GM21619 (cell line): ENCODE measurements around the gene PRIMA1.

Source experiments
- ATAC-seq: cut with Tn5 transposase; IDR thresholded peaks from one replicate; pipeline ENCODE4 v1.9.1; 2021; ENCODE audit not compliant: unreplicated experiment

PRIMA1 gene

DNA sequence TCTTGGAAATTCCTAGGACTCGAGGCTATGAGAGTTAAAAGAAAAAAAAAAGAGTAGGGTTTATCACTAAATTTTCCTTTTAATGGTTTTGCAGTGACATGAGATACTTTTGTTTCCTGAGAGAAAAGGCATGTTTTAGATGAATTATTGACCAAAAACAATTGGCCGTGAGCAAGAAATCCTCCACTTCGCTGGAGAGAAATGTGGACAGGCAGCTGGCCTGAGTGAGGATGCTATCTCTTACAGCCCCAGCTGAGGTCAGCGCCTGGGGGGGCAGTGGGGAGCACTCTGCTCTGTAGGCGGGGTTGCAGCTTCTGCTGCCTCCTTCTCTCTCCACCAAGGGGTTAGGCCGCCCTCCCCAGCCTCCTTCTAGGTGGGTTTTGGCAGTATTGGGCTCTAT, 54.7 kb downstream of the PRIMA1 start:
- ATAC-seq, result no peak

DNA sequence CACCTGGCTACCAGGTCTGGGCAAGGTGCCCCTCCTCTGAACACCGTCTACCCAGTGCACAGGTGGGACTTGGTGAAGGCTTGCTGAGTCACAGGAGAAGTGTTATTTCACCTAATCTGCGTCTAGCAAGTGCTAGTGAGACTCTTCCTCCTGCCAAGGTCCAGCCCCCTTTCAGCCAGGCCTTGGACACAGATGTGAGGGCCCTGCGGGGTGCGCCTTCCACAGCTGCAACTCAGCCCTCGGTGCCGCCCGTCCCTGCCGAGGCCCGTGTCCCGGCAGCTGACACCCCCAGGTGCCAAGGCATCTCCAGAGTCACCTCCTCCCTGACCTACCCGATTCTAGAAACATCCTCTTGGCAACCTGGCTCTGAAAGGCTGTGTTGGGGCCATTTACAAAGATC, 55.1 kb downstream of the PRIMA1 start:
- no peak for ATAC-seq

DNA sequence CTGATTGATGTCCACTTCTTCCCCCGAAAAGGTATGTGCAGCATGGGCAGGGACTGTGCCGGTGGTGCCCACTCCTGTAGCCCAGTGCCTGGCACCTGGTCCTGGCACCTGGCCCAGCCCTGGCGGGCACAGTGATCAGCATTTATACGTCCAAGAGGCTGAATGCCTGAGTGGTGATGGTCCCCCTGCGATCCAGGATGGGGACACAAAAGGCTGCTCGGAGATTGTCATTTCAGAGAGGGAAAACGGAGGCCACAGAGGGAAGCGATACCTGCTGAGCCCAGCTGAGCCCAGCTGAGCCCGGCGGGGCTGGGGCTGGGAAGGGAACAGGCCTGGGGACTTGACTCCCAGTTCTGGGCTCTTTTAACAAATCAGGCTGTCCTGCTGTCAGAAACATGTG, 55.8 kb downstream of the PRIMA1 start:
- no peak for ATAC-seq

DNA sequence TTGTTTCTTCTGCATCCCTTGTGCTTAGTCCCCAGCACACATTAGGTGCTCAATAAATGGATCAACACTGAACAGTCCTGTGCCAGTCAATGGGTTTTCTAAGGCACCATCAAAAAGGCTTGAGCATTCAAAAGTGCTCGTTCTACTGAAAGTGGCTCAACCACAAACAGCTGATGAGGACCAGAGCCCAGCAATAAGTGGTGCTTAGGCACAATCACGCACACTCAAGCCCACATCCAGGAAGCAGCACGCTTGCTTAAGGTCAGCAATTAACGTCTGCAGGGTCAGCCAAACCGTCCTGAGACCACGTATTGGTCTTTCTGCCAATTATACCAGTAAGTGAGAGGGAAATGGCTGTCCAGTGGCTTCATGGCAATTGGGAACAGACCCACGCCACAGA, 56.5 kb downstream of the PRIMA1 start:
- ATAC-seq, result no peak

DNA sequence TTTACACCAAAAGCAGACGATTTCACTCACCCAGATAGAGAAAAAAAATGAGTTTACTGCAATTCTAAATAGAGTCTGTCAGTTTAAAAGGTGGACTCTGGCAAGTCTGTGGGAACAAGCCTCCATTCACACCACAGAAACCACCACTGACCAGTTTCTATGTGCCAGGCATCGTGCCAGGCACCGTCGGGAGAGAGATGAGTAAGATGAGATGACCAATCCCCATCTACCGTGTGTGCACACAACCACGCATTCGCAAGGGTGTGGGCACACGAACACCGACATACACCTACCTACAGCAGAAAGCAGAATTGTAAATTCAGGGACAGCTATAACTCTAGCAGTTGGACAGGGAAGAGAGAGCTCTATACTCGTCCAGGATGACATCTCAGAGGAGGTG, 58.3 kb downstream of the PRIMA1 start:
- no peak for ATAC-seq

DNA sequence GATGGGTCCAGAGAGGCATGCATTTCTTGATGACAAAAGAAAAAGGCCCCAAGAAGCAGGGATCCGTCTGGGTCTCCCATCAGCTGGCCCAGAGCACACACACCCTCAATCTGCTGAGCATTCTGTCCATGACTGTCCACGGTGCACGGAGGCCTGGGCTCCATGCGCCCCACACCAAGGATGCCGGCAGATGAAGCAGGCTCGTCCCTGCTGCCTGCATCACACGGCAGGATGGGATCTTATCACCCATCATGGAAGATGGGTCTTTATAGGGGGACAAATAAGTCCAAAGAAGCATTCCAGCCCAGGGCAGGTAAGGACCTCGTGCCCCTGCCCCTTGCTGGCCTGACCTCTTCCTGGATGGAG, 59.7 kb downstream of the PRIMA1 start:
- no peak for ATAC-seq

DNA sequence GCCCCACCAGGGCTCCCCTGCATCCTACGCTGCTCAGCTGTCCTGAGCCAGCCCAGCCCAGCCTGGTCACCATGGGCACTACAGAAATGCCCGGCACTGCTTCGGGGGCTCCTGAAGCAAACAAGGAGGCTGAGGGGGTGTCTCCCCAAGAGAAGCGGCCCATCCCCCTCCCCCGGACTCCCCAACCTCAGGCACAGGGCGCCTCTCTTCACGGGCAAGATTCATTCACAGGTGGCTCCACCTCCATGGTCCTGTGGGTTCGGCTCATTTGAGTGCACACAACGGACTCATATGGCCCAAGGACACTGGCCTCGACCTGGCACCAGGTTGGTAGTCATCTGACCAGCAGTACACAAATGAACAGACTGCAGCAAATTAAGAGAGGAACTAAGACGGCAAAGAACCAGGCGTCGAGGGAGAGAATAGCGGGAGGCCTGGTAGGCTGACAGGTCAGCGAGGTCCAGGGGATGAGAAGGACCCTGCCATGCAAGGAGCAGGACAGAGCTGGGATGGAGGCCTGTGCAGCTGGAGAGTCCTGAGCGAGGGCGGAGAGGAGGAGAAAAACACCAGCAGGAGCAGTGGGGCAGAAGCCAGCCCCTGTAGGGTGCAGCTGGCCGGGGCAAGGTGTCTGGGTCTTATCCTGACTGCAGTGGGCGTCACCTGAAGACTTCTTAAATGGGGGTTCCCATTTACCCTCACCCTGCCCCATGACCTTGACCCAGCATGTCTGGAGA, 60.2 kb downstream of the PRIMA1 start:
- no peak for ATAC-seq

DNA sequence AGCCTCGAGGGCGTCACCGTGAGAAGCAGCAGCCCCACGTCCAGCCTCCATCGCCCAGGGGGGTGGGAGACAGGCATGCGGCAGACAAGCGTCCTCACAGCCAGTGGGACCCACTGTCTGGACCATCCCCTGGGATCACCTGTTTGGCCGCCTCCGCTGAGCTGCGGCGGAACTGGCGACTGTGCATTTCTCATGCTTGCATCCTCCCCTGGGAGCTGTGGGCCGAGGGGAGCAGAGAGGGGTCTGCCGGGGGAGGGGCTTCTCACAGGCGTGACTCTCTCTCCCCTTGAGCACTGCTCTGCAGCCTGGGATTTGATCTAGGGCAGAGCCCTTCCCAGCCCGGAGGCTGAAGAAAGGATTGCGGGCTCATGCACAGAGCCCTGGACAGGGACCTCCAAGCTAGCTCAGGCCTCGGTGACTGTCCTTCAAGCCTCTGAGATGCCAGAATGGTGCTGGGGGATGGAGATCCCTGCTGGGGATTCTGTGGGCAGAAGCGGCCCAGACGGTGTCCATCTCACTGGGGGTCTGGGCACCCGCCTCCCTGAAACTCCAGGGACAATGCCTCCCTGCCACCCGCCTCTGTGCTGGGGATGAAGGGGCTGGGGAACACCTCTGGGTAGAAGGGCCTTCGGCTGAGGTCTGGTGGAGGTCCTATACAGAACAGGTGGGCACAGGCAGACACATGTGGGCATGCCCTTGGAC, 61.1 kb downstream of the PRIMA1 start:
- ATAC-seq, result no peak

DNA sequence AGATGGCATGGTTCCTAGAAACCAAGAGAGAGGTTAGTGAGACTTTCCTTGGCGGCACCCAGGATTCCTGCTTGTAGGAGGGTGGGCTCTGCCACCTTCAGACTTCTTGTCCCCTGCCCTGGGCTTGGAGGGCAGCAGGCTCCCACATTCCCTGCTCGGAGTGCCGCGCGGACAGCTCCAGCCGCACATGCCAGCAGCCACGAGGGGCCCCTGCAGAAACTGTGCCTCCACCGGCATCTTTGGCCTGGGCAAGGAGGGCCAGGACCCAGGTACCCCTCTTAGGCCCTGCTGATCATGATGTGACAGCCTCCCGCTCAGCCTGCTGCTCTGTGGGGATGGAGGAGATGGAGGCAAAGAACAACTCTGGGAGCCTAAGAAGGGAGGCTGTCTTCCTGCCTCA, 62.3 kb downstream of the PRIMA1 start:
- no peak for ATAC-seq

DNA sequence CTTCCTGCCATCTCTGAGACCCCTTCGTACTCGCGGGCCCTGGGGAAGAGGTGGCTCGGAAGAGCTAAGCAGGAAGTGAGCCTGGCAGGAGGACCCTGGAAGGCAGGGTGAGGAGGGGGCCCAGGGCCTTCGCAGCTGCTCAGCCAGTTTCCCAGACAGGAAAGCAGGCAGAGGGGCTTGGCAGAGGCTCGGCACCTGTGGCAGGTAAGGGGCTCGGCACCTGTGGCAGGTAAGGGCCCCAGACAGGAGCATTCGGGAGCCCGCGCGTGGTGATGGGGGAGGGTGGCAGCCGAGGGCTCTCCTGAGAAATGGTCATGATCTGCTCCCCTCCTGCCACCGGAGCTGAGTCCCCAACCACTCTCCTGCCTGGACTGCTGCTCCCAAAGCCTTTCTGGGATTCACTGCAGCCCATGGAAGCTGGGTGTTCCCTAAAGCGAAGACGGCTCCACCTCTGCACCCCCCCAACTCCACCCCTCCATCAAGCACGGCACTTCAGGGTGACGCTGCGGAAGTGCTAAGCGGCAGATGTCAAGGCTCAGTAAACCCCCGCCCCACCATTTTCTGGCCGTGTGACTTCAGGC, 63.2 kb downstream of the PRIMA1 start:
- no peak for ATAC-seq

DNA sequence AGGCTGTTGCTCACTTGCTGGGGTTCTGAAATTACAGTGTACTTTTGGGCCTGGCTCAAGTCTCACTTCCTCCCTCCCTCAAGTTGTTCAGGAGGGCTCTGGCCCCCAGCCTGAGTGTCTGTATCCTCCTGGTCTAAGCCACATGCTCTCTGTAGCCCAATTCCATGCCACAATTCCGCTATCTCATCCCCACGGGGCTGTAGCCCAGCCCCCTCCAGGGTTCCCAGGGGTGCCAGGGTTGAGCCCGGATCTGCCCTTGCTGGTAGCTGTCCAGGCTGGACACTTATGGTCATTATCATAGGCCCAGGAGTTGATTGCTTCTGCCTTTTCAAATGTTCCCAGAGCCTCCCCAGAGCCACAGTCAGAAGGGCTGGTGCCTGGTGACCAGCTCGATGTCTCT, 65.3 kb downstream of the PRIMA1 start:
- ATAC-seq, result no peak

DNA sequence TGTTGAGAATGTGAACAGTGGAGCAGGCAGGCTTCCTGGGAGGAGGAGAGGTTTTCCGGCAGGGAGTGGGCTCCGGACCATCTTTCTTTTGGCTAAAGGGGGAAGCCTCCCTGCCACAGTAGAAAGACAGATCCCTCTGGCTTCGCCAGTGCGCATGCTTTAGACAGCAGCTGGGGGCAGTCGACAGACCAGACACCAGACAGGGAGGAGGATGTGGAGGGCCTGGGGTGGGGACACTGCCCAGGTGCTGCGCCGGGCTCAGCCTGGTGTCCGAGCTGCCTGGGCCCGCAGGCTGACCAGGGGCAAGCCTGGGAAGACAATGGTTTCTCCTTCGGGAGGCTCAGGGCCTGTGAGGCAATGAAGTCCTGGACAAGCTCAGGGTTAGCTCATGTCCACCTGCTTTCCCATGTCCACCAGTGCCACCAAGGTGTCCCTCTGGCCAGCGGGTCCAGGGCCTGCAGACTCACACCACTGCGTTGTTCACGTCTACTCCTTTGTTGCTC, 67.3 kb downstream of the PRIMA1 start:
- no peak for ATAC-seq

DNA sequence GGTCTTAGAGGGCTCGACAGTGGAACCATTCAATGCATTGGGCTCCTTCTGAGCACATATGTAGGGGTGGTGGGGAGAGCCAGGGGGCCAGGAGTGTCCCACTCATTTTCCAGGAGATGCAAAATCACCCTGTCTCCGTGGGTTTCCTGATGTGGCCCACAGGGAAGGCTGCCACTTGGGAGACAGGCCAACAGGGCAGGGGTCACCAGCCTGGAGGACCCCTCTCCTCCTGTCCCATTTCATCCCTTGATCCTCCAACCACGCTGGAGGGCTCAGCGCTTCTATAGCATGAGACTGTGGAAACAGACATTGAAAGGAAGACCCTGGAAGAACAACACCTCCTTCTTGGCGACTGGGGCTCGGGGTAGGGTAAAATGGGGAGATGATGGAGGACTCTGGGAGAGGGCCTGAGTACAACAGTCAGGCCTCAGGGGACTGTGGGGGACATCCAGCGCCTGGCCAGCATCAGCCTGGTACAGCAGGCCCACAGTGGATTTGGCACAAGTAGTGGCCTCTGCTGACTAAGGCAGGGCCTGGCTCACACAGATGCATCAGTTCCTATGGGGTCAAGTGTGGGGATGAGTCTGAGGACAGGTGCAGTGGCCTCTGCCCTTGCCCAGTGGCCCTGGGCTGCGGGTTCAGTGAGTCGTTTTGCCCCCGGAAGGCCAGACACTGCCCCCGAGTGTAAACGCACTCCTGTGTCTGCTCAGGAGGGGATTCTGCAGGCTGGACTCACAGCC, 68.0 kb downstream of the PRIMA1 start:
- ATAC-seq, result no peak

DNA sequence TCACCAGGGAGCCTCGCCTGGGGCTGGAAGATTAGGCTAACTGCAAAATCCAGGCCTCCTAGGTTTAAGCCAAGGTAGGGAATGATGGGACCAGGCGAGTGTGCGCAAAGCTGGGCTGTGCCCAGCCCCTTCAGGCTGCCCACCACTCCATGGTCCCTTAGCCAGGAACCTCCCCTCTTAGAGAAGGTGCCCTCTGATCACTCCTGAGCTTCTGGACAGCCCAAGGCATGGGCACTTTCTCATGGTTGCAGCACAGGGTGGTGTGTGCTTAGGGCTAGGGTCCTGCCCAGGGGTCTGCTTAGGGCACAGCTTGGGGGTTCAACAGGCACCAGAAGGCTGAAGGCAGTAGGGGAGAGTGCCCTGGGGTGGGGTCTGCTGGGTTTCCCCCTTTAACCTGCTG, 69.0 kb downstream of the PRIMA1 start:
- no peak for ATAC-seq

DNA sequence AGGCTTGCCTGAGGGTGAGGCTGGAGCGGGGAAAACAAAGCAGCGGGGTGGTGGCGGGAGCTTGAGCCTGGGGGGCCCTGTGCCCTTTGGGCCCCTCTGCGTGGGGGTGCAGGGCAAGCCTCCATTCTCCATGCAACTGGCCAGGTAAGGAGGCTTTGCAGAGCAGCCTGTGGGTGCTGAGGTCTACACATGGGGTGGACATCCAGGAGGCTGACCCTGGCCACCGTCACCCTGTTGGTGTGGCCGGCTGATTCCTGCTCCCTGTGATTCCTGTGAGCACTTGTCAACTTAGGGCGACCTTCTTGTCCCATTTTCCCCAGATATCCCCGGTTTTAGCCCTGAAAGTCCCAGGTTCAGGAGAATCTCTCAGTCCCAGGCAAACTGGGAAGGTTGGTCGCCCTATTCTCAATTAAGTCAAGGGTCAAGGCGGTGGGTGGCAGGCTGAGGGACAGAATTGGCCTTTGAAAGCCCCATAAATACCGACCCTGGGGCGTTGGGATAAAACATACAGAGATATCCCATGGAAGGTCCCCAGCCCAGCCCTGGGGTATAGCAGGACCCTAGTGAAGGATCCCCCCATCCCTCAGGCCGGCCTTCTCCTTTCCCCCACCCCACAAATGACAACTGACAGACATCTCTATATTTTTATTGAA, 70.5 kb downstream of the PRIMA1 start:
- ATAC-seq, result no peak

DNA sequence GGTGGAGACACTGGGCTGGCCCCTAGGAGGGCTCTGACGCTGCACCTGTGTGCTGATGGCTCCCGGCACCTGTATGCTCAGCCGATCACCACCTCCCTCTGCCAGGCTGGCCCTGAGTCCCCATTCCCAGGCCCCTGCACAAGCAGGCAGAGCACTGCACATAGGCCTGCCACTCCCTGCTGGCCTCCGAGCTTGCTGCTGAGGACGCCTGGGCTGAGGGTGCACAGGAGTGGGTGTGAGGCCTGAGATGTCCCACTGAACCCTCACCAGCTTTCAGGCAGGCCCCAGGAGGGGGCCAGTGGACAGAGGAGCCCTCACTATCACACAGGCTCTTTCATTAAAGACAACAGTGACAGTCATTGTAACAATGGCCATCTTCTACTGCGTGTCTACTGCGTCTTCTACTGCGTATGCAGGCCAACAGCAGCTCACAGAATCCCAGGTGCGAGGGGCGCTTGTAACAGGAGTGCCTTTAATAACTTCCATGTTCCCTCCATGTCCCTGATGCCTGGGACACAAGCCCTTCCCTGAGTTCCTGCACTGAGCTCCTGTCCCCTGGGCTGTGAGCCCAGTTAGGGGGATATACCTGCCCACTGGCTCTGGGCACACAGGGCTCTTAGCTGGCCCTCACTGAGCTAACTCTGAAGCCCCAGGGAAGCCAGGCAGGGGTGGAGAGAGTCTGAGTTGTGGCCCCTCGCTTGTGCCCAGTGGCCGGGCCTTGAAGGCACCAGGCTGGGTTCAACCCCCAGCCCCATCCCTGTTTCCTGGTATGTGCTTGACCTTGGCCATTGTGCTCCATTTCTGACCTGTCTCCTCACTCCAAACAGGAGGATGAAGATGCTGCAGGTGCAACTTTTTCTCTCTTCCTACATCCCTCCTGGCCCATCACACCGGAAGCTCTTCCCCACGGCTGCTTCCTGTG, 71.3 kb downstream of the PRIMA1 start:
- no peak for ATAC-seq

DNA sequence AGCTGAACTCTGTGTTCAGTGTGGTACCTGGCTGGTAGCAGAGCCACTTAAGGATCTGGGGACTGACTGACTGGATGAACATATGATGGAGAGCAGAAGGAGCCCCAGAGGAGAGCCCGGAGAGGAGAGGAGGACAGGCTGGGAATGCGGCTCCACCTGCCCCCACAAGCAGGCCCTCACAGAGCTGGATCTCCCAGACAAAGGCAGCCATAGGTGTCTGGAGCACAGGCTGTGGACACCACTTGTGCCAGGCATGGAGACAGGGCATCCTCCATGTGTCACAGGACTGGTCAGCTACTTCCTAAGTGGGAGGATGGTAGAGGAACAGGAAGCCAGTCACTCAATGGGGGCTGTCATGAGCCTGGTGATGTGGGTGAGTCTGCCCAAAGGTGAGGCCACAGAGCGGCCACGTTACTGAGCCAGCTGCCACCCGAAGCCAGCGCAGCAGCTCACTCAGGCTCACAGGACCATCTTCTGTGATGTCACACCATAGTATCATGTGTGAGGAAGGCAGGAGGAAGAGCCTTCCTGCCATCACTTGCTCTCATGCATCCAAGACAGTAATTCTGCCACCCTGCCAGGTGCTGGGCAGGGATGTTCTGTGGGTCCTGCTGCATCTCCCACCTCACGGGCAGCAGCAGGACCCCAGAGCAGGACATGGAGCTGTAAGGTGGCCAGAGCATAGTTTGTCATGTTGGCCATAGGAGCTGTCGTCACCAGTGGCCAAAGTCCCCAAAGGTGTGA, 72.1 kb downstream of the PRIMA1 start:
- ATAC-seq, result no peak

DNA sequence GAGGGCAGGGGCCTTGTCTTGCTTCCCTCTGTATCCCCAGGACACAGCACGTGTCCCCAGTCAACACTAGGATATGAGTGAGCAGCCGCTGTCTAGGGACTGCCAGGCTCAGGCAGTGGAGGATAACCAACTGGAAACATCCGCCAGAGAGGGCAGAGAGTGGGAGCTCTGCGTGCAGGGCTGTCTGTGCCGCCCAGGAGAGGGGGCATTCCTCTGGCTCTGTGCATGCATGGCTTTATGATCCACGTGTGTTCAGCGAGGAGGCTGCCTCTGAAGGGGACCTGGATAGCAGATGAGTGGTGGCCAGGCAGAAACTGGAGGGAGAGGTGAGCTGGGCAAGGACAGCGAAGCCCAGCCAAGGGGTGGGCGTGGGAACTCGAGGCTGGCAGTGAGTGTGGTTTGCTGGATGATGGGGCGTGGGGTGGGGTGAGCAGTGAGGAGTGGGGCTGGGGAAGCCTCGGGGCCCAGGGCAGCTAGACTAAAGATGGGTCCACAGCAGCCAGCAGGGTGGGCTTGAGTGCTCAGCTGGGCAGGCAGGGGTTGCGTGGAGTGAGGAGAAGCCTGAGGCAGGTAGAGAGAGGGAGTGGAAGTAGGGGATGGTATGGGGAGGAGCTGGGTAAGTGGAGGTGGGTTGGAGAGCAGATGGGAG, 72.9 kb downstream of the PRIMA1 start:
- no peak for ATAC-seq

DNA sequence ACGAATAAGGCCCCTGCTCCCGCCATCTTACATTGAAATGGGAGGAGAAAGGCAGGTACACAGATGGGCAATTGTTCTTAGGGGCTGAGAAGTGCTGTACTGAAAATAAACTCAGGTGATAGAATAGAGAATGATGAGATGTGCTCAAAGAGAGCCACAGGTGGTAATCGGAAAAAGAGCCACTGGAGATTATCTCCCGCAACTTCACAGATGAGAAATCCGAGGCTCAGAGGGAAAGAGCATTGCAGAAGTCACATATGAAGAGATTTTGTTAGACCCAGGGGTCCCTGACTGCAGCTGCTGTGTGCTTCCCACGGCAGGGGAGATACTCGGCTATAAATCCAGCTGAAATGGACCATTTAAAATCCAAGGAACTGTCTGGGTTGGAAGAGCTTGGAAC, 73.7 kb downstream of the PRIMA1 start:
- ATAC-seq, result no peak
